Right lobe of liver (tissue), 6 donors: ENCODE results near the gene KLF12. TPM values are rescaled to one million over a fixed set of nuclear protein-coding genes. Genes with fewer than 3 reads are reported as not detected.

ENCODE experiments used
- ATAC-seq, 4 donors: fragments of 200-7000 bp; cut with Tn5 transposase; one replicate each; pipeline ENCODE4 v1.9.1; 2020; ENCODE audit warnings: mild to moderate bottlenecking in 4 of 4, moderate library complexity in 4 of 4
- DNase-seq, 3 donors: peaks; one replicate each; pipeline ENCODE4 v3.0.0-alpha.2; 2020
- H3K27ac ChIP-seq, 3 donors: fragments of 200-600 bp; one replicate each; pipeline ENCODE4 v1.8.0; 2022
- H3K27me3 ChIP-seq, 2 donors: fragments of 200-600 bp; one replicate each; pipeline ENCODE4 v1.8.0; 2022
- H3K36me3 ChIP-seq, 4 donors: fragments of 200-600 bp; sonication (generic) in 1 of 4; one replicate each; pipeline versions ENCODE4 v1.5.1 to v1.8.0; 2017 to 2022; ENCODE audit warnings: control low read depth in 1 of 4
- H3K4me1 ChIP-seq, 4 donors: fragments of 200-600 bp; sonication (generic) in 1 of 4; one replicate each; pipeline versions ENCODE4 v1.5.1 to v1.8.0; 2017 to 2022; ENCODE audit warnings: control low read depth in 1 of 4
- H3K4me3 ChIP-seq, 3 donors: fragments of 200-600 bp; one replicate each; pipeline ENCODE4 v1.8.0; 2022
- H3K9me3 ChIP-seq, 4 donors: fragments of 200-600 bp; sonication (generic) in 1 of 4; one replicate each; pipeline versions ENCODE4 v1.5.1 to v1.8.0; 2017 to 2022; ENCODE audit warnings: control low read depth in 1 of 4
- CTCF ChIP-seq, 4 donors: fragments of 200-600 bp in 3 of 4; fragments of 450-650 bp in 1 of 4; IDR thresholded peaks; one replicate each; pipeline versions ENCODE4 v1.5.1 to v1.8.0; 2016 to 2022; ENCODE audit warnings: antibody characterized with exemption in 4 of 4, mild to moderate bottlenecking in 2 of 4
- POLR2A ChIP-seq: fragments of 450-650 bp; IDR thresholded peaks from one replicate; pipeline ENCODE4 v1.6.1; 2017; ENCODE audit warnings: antibody characterized with exemption, mild to moderate bottlenecking
- WGBS: methylation state at CpG from one replicate; pipeline ENCODE4 v1.1.6; 2018; ENCODE audit warnings: low coverage, low lambda C conversion rate; ENCODE audit not compliant: insufficient coverage; ENCODE audit errors: missing lambda C conversion rate; 5-methylcytosine and 5-hydroxymethylcytosine counted together
- intact Hi-C, 2 donors: fragments of 100-400 bp; cut with DNase I; formaldehyde crosslinking; loops; one replicate each; pipeline versions ENCODE4 v1.11.2 to v1.14.1; 2022
- total RNA-seq, 6 experiments: library from RNA; depleted of rRNA in 2 of 6; stranded (reverse); fragments of >200 nt in 2 of 6; fragmentation: NEBNext Ultra II Directional in 3 of 6; extraction: Animal tissue kit (Norgen Biotek cat#: 25700) in 3 of 6; gene quantifications; one replicate each; pipeline versions ENCODE4 v1.1.0 to v1.2.4, GENCODE V29; 2016 to 2023
- donor health status: DM: no; HTN: yes; CAD: no.
- donor health status: DM: no; HTN: no; CAD: no.
- donor health status: DM: no; HTN: no; CAD: no.
- donor health status: DM: no; HTN: yes; CAD: no.
- donor health status: DM: no; HTN: yes; CAD: no.

KLF12 gene
- total RNA-seq, 6 experiments from 2014 or later = 6.0 to 20.7 (median 10.4) TPM

- intact Hi-C loops = no loop called here
- ATAC-seq = no peak
- Histone ChIP-seq H3K9me3 (no peaks in the 10 kb centered on the region), H3K36me3 (no peaks in the 10 kb centered on the region), H3K4me1 (no peaks in the 10 kb centered on the region), H3K4me3 (no peak overlapping the region), H3K27me3 (no peaks in the 10 kb centered on the region), H3K27ac (no peak overlapping the region)
- DNase-seq = no peak
- WGBS = 88% methylated on average over 3 of the region's 3 CpGs
- TF ChIP-seq POLR2A (no peak), CTCF (IDR thresholded peaks at IDR 0.05) (no peak)
Observed at GRCh38 chr13:74154981-74155380, 20.8 kb upstream of the KLF12 start.

- H3K4me1 ChIP-seq = no peaks in the 10 kb centered on the region
- no peak for TF ChIP-seq POLR2A
- TF ChIP-seq CTCF (IDR thresholded peaks at IDR 0.05) = no peak
- no peaks in the 10 kb centered on the region for H3K9me3 ChIP-seq
- no peak overlapping the region for H3K27ac ChIP-seq
- H3K36me3 ChIP-seq = no peaks in the 10 kb centered on the region
- ATAC-seq (peak; percentile 57 to 97 (median 63)), DNase-seq (no peak)
- H3K4me3 ChIP-seq = no peak overlapping the region
- no peaks in the 10 kb centered on the region for H3K27me3 ChIP-seq
- WGBS = 26% methylated on average over 2 of the region's 2 CpGs
- intact Hi-C loops = no loop called here
Observed at GRCh38 chr13:74153316-74153715, 19.1 kb upstream of the KLF12 start.

- Histone ChIP-seq H3K27me3 (no peaks in the 10 kb centered on the region), H3K9me3 (no peaks in the 10 kb centered on the region), H3K4me3 (no peak overlapping the region), H3K27ac (no peak overlapping the region), H3K36me3 (no peaks in the 10 kb centered on the region), H3K4me1 (no peaks in the 10 kb centered on the region)
- ATAC-seq (no peak), DNase-seq (no peak)
- WGBS = 39% methylated on average over 3 of the region's 3 CpGs
- intact Hi-C loops = no loop called here
- no peak for TF ChIP-seq CTCF (IDR thresholded peaks at IDR 0.05)
- no peak for TF ChIP-seq POLR2A
Observed at GRCh38 chr13:74151859-74152258, 17.7 kb upstream of the KLF12 start.

- intact Hi-C loops = no loop called here
- no peak for TF ChIP-seq CTCF (IDR thresholded peaks at IDR 0.05)
- no peak for TF ChIP-seq POLR2A
- WGBS = 77% methylated on average over 1 of the region's 1 CpG
Observed at GRCh38 chr13:74148352-74148751, 14.1 kb upstream of the KLF12 start.

More at GRCh38 chr13:74148352-74148751, 14.1 kb upstream of the KLF12 start:
- Histone ChIP-seq H3K9me3 (no peaks in the 10 kb centered on the region), H3K4me1 (no peaks in the 10 kb centered on the region), H3K36me3 (no peaks in the 10 kb centered on the region), H3K4me3 (no peak overlapping the region), H3K27me3 (no peaks in the 10 kb centered on the region), H3K27ac (no peak overlapping the region)
- no peak for DNase-seq
- no peak for ATAC-seq
